ENCODE data around the gene PFDN1. TPM values are rescaled to one million over a fixed set of nuclear protein-coding genes. Genes with fewer than 3 reads are reported as not detected.

Gene PFDN1
- total RNA-seq, 2 donors from 2014 or later: 56.3 to 57.9 TPM

DNA sequence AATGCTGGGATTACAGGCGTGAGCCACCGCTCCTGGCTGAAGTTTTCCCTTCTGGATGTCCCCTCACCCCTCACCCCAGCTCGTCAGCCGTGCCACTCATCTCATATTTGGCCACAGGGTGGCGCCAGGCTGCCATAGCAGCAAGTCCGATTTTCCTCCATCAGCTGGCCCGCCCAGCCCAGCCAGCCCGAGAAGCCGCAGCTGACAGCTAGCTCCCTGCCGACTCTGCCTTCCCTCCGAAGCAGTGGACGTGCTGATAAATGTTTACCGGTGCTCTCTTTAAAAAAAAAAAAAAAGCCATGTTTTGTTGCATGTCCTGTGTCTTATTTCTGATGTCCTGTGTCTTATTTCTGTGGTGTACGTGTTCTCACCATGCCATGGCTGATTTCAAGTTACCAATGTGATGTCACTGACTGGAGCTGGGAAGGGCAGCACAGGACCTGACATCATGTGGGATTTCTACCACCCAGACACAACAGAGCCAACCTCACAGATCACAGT is 58.3 kb downstream of the PFDN1 start:
- H3K4me1 Mint-ChIP-seq (ENCODE audit: low read depth): peaks cover 32% of the 10 kb centered on the region
- H3K27ac Mint-ChIP-seq: no peak overlapping the region
- no peak overlapping the region for H3K4me3 Mint-ChIP-seq
- peak; percentile 80 for ATAC-seq (replicated peaks in 1 of 2)
- peak; percentile 84 to 85 for DNase-seq
- H3K36me3 Mint-ChIP-seq (ENCODE audit: insufficient read depth in 2 of 2): peaks cover 0 to 1% of the 10 kb centered on the region in 2 donors
- H3K9me3 Mint-ChIP-seq: no peaks in the 10 kb centered on the region
- H3K27me3 Mint-ChIP-seq (ENCODE audit: low read depth): no peaks in the 10 kb centered on the region

GRCh38 chr5:140243706-140244250 is 59.1 kb downstream of the PFDN1 start:
- Mint-ChIP-seq H3K4me3 (no peak overlapping the region), H3K4me1 (ENCODE audit: low read depth) (peaks cover 26% of the 10 kb centered on the region), H3K27me3 (ENCODE audit: low read depth) (no peaks in the 10 kb centered on the region), H3K27ac (no peak overlapping the region), H3K9me3 (no peaks in the 10 kb centered on the region), H3K36me3 (ENCODE audit: insufficient read depth in 2 of 2) (peaks cover 0 to 1% of the 10 kb centered on the region in 2 donors)
- ATAC-seq (replicated peaks in 1 of 2): no peak
- no peak for DNase-seq

DNA sequence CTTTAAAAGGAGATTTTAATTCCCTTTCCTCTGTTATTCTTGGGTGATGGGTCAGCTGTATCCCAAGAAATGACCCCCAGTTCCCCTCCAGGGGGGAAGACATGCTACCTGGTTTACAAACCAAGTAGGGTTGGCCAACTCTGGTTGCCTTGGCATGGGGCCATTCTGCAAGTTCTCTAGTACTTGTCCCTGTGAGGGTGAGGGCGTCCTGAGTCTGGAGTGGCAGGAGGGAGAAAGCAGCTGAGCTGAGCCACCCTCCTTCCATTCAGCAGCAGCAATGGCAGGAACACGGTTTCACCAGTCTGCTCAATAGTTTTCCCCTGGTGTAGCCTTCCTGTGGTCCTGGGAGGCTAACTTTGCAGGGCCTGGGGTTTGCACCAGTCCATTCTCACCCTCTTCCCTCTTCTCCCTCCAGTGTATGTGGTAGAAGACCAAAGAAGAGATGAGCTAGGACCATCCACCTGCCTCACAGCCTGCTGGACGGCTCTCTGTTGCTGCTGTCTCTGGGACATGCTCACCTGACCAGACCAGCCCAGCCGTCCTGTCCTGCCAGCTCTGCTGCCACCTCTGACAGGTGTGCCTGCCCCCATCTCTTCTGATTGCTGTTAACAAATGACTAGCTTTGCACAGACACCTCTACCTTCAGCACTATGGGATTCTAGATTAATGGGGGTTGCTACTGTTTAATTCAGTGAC is 59.9 kb downstream of the PFDN1 start:
- H3K9me3 Mint-ChIP-seq: no peaks in the 10 kb centered on the region
- H3K4me1 Mint-ChIP-seq (ENCODE audit: low read depth): peaks cover 26% of the 10 kb centered on the region
- peaks cover 0 to 1% of the 10 kb centered on the region in 2 donors for H3K36me3 Mint-ChIP-seq (ENCODE audit: insufficient read depth in 2 of 2)
- no peak for DNase-seq
- no peak overlapping the region for H3K4me3 Mint-ChIP-seq
- H3K27me3 Mint-ChIP-seq (ENCODE audit: low read depth): no peaks in the 10 kb centered on the region
- ATAC-seq (replicated peaks in 1 of 2): no peak
- no peak overlapping the region for H3K27ac Mint-ChIP-seq

GRCh38 chr5:140242099-140242498 is 60.8 kb downstream of the PFDN1 start:
- Mint-ChIP-seq H3K27me3 (ENCODE audit: low read depth) (no peaks in the 10 kb centered on the region), H3K27ac (no peak overlapping the region), H3K4me1 (ENCODE audit: low read depth) (peaks cover 26% of the 10 kb centered on the region), H3K4me3 (no peak overlapping the region), H3K9me3 (no peaks in the 10 kb centered on the region), H3K36me3 (ENCODE audit: insufficient read depth in 2 of 2) (peaks cover 0 to 1% of the 10 kb centered on the region in 2 donors)
- no peak for DNase-seq
- no peak for ATAC-seq (replicated peaks in 1 of 2)

DNA sequence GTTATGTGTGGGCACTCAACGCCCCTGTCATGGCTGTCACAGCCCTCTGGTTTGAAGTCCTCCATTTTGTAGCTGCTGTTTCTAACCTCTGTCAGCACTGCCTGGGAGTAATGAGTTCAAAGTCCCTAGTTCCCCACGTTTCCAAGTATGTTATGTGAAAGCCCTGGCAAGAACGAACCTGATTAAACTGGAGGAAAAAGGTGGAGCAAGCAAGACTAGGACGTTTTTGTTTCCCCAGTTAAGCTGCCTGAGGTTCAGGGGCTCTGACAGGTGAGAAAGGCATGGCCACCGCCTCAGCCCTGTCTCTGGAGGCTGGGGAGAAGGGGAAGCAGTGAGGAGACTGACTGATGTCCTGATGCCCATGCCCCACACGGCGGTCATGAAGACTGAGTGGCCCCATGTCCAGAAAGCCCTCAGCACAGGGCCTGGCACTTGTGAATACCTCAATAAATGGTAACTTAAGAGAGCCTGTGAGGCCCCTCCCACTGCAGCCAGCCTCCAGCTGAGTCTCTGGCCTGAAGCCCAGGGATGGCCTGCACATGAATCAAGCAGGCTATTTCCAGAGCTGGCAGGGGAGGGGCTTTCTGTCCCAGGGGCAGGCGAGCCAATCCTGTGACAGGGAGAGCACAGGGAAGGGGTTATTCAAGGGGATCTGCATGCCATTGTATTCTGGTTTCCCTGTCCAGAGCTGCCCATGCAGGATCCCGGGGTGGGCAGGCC is 61.8 kb downstream of the PFDN1 start:
- DNase-seq: no peak
- Mint-ChIP-seq H3K27ac (no peak overlapping the region), H3K9me3 (no peaks in the 10 kb centered on the region), H3K4me3 (no peak overlapping the region), H3K36me3 (ENCODE audit: insufficient read depth in 2 of 2) (peaks cover 0 to 1% of the 10 kb centered on the region in 2 donors), H3K4me1 (ENCODE audit: low read depth) (peaks cover 22% of the 10 kb centered on the region), H3K27me3 (ENCODE audit: low read depth) (no peaks in the 10 kb centered on the region)
- no peak for ATAC-seq (replicated peaks in 1 of 2)

GRCh38 chr5:140239939-140240700 is 62.8 kb downstream of the PFDN1 start:
- Mint-ChIP-seq H3K27me3 (ENCODE audit: low read depth) (no peaks in the 10 kb centered on the region), H3K36me3 (ENCODE audit: insufficient read depth in 2 of 2) (peaks cover 0 to under 1% of the 10 kb centered on the region in 2 donors), H3K4me3 (no peak overlapping the region), H3K9me3 (no peaks in the 10 kb centered on the region), H3K4me1 (ENCODE audit: low read depth) (peaks cover 12% of the 10 kb centered on the region), H3K27ac (no peak overlapping the region)
- DNase-seq: peak; percentile 64 to 67
- peak; percentile 72 to 73 for ATAC-seq (replicated peaks in 1 of 2)

- H3K36me3 Mint-ChIP-seq (ENCODE audit: insufficient read depth in 2 of 2): no peaks in the 10 kb centered on the region
Measured at GRCh38 chr5:140239461-140239860, 63.4 kb downstream of the PFDN1 start.

DNA sequence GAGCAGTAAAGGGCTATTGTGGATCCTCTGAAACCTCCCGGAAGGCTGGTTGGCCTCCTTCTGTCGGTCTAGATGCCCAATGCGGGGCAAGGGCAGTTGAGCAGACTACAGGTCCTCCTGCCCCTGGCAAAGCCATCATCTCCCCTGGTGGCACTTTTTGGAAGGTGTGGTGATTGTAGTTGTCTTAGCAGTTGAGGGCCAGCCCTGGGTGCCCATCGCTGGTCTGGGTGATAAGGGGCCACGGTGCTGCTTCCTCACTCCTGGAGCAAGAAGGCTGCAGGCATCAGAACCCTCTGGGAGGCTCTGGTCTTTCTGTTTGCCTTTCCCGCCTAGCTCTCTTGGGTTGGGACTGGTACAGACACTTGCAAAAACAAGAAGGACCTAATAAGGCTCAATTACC is 64.1 kb downstream of the PFDN1 start:
- no peak for ATAC-seq (replicated peaks in 1 of 2)
- DNase-seq: no peak
- H3K4me3 Mint-ChIP-seq: no peak overlapping the region
- no peak overlapping the region for H3K27ac Mint-ChIP-seq
- H3K36me3 Mint-ChIP-seq (ENCODE audit: insufficient read depth in 2 of 2): no peaks in the 10 kb centered on the region
- no peaks in the 10 kb centered on the region for H3K27me3 Mint-ChIP-seq (ENCODE audit: low read depth)
- H3K4me1 Mint-ChIP-seq (ENCODE audit: low read depth): peaks cover 5% of the 10 kb centered on the region
- no peaks in the 10 kb centered on the region for H3K9me3 Mint-ChIP-seq

More at GRCh38 chr5:140239461-140239860, 63.4 kb downstream of the PFDN1 start:
- peak in 1 of 2 donors; percentile 4 for ATAC-seq (replicated peaks in 1 of 2)
- Mint-ChIP-seq H3K4me1 (ENCODE audit: low read depth) (peaks cover 6% of the 10 kb centered on the region), H3K4me3 (no peak overlapping the region), H3K27ac (no peak overlapping the region), H3K27me3 (ENCODE audit: low read depth) (no peaks in the 10 kb centered on the region), H3K9me3 (no peaks in the 10 kb centered on the region)
- no peak for DNase-seq

- H3K4me3 Mint-ChIP-seq: no peak overlapping the region
- H3K9me3 Mint-ChIP-seq: no peaks in the 10 kb centered on the region
- peak overlapping the region; percentile 16 for H3K27ac Mint-ChIP-seq
- no peaks in the 10 kb centered on the region for H3K36me3 Mint-ChIP-seq (ENCODE audit: insufficient read depth in 2 of 2)
- ATAC-seq (replicated peaks in 1 of 2) (no peak), DNase-seq (no peak)
- peaks cover 5% of the 10 kb centered on the region for H3K4me1 Mint-ChIP-seq (ENCODE audit: low read depth)
- H3K27me3 Mint-ChIP-seq (ENCODE audit: low read depth): peaks cover 5% of the 10 kb centered on the region
Measured at GRCh38 chr5:140236891-140237598, 65.9 kb downstream of the PFDN1 start.

- DNase-seq: no peak
- no peaks in the 10 kb centered on the region for H3K36me3 Mint-ChIP-seq (ENCODE audit: insufficient read depth in 2 of 2)
- no peaks in the 10 kb centered on the region for H3K9me3 Mint-ChIP-seq
- no peak overlapping the region for H3K27ac Mint-ChIP-seq
- peaks cover 5% of the 10 kb centered on the region for H3K4me1 Mint-ChIP-seq (ENCODE audit: low read depth)
- no peak for ATAC-seq (replicated peaks in 1 of 2)
- H3K27me3 Mint-ChIP-seq (ENCODE audit: low read depth): peaks cover 7% of the 10 kb centered on the region
- no peak overlapping the region for H3K4me3 Mint-ChIP-seq
Measured at GRCh38 chr5:140235791-140236551, 66.9 kb downstream of the PFDN1 start.

- Mint-ChIP-seq H3K4me3 (no peak overlapping the region), H3K4me1 (ENCODE audit: low read depth) (no peaks in the 10 kb centered on the region), H3K9me3 (no peaks in the 10 kb centered on the region), H3K27me3 (ENCODE audit: low read depth) (peaks cover 7% of the 10 kb centered on the region), H3K36me3 (ENCODE audit: insufficient read depth in 2 of 2) (no peaks in the 10 kb centered on the region), H3K27ac (no peak overlapping the region)
- DNase-seq (no peak), ATAC-seq (replicated peaks in 1 of 2) (peak; percentile 34 to 65)
Measured at GRCh38 chr5:140234377-140234989, 68.4 kb downstream of the PFDN1 start.
